ENCODE results near the gene NF2.

GRCh38 chr22:29638678-29639077 lies 35.2 kb downstream of the NF2 start:
- TF ChIP-seq BHLHE40 (IDR thresholded peaks at IDR 0.05; ENCODE audit: borderline replicate concordance), result no peak
- no peak for TF ChIP-seq FOXA1 (IDR thresholded peaks at IDR 0.05)
- no peak for TF ChIP-seq LEF1 (IDR thresholded peaks at IDR 0.05; ENCODE audit: borderline replicate concordance)

Data from HEK293T (cell line).